ENCODE data around the gene ZDHHC22.

GRCh38 chr14:77187649-77188012, 46.0 kb upstream of the ZDHHC22 start:
- TF ChIP-seq CTCF (IDR thresholded peaks at IDR 0.05; ENCODE audit: poor library complexity, severe bottlenecking) (no peak), EP300 (conservative IDR thresholded peaks at IDR 0.05; ENCODE audit: poor library complexity, severe bottlenecking) (no peak), EZH2 (IDR thresholded peaks at IDR 0.05; ENCODE audit: borderline replicate concordance, insufficient read depth, low read length, poor library complexity, severe bottlenecking) (no peak), TAF1 (IDR thresholded peaks at IDR 0.05; ENCODE audit: low read depth) (no peak)
- TF ChIP-seq, protein P1, sequence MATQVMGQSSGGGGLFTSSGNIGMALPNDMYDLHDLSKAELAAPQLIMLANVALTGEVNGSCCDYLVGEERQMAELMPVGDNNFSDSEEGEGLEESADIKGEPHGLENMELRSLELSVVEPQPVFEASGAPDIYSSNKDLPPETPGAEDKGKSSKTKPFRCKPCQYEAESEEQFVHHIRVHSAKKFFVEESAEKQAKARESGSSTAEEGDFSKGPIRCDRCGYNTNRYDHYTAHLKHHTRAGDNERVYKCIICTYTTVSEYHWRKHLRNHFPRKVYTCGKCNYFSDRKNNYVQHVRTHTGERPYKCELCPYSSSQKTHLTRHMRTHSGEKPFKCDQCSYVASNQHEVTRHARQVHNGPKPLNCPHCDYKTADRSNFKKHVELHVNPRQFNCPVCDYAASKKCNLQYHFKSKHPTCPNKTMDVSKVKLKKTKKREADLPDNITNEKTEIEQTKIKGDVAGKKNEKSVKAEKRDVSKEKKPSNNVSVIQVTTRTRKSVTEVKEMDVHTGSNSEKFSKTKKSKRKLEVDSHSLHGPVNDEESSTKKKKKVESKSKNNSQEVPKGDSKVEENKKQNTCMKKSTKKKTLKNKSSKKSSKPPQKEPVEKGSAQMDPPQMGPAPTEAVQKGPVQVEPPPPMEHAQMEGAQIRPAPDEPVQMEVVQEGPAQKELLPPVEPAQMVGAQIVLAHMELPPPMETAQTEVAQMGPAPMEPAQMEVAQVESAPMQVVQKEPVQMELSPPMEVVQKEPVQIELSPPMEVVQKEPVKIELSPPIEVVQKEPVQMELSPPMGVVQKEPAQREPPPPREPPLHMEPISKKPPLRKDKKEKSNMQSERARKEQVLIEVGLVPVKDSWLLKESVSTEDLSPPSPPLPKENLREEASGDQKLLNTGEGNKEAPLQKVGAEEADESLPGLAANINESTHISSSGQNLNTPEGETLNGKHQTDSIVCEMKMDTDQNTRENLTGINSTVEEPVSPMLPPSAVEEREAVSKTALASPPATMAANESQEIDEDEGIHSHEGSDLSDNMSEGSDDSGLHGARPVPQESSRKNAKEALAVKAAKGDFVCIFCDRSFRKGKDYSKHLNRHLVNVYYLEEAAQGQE (IDR thresholded peaks at IDR 0.05; ENCODE audit: borderline replicate concordance): no peak

Measured in neural cell (in vitro differentiated cells).